Sciatic nerve (tissue), 2 donors: ENCODE measurements around the gene PRKCD. TPM values are rescaled to one million over a fixed set of nuclear protein-coding genes. Genes with fewer than 3 reads are reported as not detected.
A peak's percentile ranks its signal among the peaks of the same experiment; 100 is the strongest.

ENCODE experiments used
- ATAC-seq: fragments of 200-7000 bp; cut with Tn5 transposase; one replicate; pipeline ENCODE4 v1.9.1; 2020; ENCODE audit warnings: mild to moderate bottlenecking, moderate library complexity
- DNase-seq: peaks from one replicate; pipeline ENCODE4 v3.0.0-alpha.2; 2020; ENCODE audit warnings: low spot score
- intact Hi-C: fragments of 100-400 bp; cut with DNase I; formaldehyde crosslinking; loops from one replicate; pipeline ENCODE4 v1.14.2; 2022
- total RNA-seq: library from RNA; stranded (reverse); fragmentation: NEBNext Ultra II Directional; extraction: Animal tissue kit (Norgen Biotek cat#: 25700); gene quantifications from one replicate; pipeline ENCODE4 v1.2.1, GENCODE V29; 2021
- donor health status: DM: no; HTN: no; CAD: no.
- donor health status: DM: no; HTN: no; CAD: no.

The PRKCD gene
- total RNA-seq, 1 donor from 2014 or later = 30.3 TPM

- no peak for ATAC-seq
- intact Hi-C loops = loop anchor here (5.0 kb wide), 1 partner anchor 84 kb away; no protein-coding TSS in a partner anchor
Measured at GRCh38 chr3:53196575-53197407, 35.8 kb downstream of the PRKCD start.

GRCh38 chr3:53198256-53198977 lies 37.4 kb downstream of the PRKCD start:
- no peak for ATAC-seq
- DNase-seq = no peak
- intact Hi-C loops = loop anchor here (5.0 kb wide), 1 partner anchor 86 kb away; no protein-coding TSS in a partner anchor

More at GRCh38 chr3:53196575-53197407, 35.8 kb downstream of the PRKCD start:
- DNase-seq = no peak

- ATAC-seq (no peak), DNase-seq (no peak)
- intact Hi-C loops = loop anchor here (5.0 kb wide), 1 partner anchor 87 kb away; no protein-coding TSS in a partner anchor
Measured at GRCh38 chr3:53198996-53199395, 38.0 kb downstream of the PRKCD start.

- ATAC-seq (no peak), DNase-seq (no peak)
- intact Hi-C loops = loop anchor here (5.0 to 10.0 kb wide), 2 partner anchors 88 to 1155 kb away; no protein-coding TSS in a partner anchor
Measured at GRCh38 chr3:53199834-53200233, 38.8 kb downstream of the PRKCD start.

GRCh38 chr3:53200501-53201498 lies 39.8 kb downstream of the PRKCD start:
- intact Hi-C loops = loop anchor here (10.0 kb wide), 1 partner anchor 1154 kb away; no protein-coding TSS in a partner anchor
- ATAC-seq (no peak), DNase-seq (no peak)

GRCh38 chr3:53202331-53203015 lies 41.5 kb downstream of the PRKCD start:
- ATAC-seq = no peak
- DNase-seq = no peak
- intact Hi-C loops = loop anchor here (10.0 kb wide), 1 partner anchor 1152 kb away; no protein-coding TSS in a partner anchor

- intact Hi-C loops = no loop called here
- DNase-seq = no peak
- ATAC-seq = no peak
Measured at GRCh38 chr3:53211706-53212702, 51.0 kb downstream of the PRKCD start.

GRCh38 chr3:53213276-53213675 lies 52.3 kb downstream of the PRKCD start:
- intact Hi-C loops = no loop called here
- ATAC-seq = no peak
- no peak for DNase-seq

GRCh38 chr3:53215816-53216215 lies 54.8 kb downstream of the PRKCD start:
- DNase-seq = no peak
- intact Hi-C loops = no loop called here
- ATAC-seq = no peak

- intact Hi-C loops = no loop called here
- DNase-seq = no peak
- ATAC-seq = no peak
Measured at GRCh38 chr3:53216723-53217122, 55.7 kb downstream of the PRKCD start.

- intact Hi-C loops = no loop called here
- DNase-seq = no peak
- ATAC-seq = no peak
Measured at GRCh38 chr3:53217175-53217574, 56.2 kb downstream of the PRKCD start.

GRCh38 chr3:53218131-53218530 lies 57.1 kb downstream of the PRKCD start:
- intact Hi-C loops = no loop called here
- no peak for DNase-seq
- ATAC-seq = no peak

GRCh38 chr3:53219895-53220483 lies 59.0 kb downstream of the PRKCD start:
- intact Hi-C loops = no loop called here
- DNase-seq = peak; percentile 90
- ATAC-seq = peak; percentile 83

- no peak for DNase-seq
- intact Hi-C loops = no loop called here
- no peak for ATAC-seq
Measured at GRCh38 chr3:53221345-53221744, 60.3 kb downstream of the PRKCD start.

- no peak for DNase-seq
- intact Hi-C loops = no loop called here
- ATAC-seq = no peak
Measured at GRCh38 chr3:53221827-53222182, 60.8 kb downstream of the PRKCD start.

- DNase-seq = peak; percentile 28
- no peak for ATAC-seq
- intact Hi-C loops = no loop called here
Measured at GRCh38 chr3:53222183-53222901, 61.3 kb downstream of the PRKCD start.
